ENCODE data around the gene CDK16.

DNA sequence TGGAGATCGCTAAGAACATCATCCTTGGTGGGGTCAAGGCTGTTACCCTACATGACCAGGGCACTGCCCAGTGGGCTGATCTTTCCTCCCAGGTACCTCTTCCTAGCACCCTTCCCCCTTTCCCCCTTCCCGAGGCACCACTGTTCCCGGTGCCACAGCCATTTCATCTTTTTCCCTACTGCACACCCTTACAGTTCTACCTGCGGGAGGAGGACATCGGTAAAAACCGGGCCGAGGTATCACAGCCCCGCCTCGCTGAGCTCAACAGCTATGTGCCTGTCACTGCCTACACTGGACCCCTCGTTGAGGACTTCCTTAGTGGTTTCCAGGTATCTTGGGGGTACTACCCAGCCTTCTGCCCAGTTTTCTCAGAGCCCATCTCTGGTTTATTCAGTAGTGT, 19.2 kb upstream of the CDK16 start:
- TF ChIP-seq, protein P1, sequence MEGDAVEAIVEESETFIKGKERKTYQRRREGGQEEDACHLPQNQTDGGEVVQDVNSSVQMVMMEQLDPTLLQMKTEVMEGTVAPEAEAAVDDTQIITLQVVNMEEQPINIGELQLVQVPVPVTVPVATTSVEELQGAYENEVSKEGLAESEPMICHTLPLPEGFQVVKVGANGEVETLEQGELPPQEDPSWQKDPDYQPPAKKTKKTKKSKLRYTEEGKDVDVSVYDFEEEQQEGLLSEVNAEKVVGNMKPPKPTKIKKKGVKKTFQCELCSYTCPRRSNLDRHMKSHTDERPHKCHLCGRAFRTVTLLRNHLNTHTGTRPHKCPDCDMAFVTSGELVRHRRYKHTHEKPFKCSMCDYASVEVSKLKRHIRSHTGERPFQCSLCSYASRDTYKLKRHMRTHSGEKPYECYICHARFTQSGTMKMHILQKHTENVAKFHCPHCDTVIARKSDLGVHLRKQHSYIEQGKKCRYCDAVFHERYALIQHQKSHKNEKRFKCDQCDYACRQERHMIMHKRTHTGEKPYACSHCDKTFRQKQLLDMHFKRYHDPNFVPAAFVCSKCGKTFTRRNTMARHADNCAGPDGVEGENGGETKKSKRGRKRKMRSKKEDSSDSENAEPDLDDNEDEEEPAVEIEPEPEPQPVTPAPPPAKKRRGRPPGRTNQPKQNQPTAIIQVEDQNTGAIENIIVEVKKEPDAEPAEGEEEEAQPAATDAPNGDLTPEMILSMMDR (IDR thresholded peaks at IDR 0.05), result no peak
- no peak for TF ChIP-seq POLR2A (IDR thresholded peaks at IDR 0.05)

Data from heart left ventricle (tissue), 13 donors.